NT2/D1 (cell line): ENCODE measurements around the gene TTC12.

Experiments used
- SUZ12 ChIP-seq: IDR thresholded peaks from 2 replicates; pipeline ENCODE4 v1.6.1; 2011; ENCODE audit not compliant: insufficient read length, insufficient read depth; ENCODE audit errors: extremely low read depth
- YY1 ChIP-seq: IDR thresholded peaks from 2 replicates; pipeline ENCODE4 v1.6.1; 2011; ENCODE audit not compliant: insufficient read length, insufficient read depth
- ZNF274 ChIP-seq: IDR thresholded peaks from 2 replicates; pipeline ENCODE4 v1.6.1; 2011; ENCODE audit warnings: mild to moderate bottlenecking, low read depth, low read length

- TF ChIP-seq SUZ12 (no peak), YY1 (no peak), ZNF274 (no peak)
Observed at GRCh38 chr11:113345978-113346377, 31.6 kb downstream of the TTC12 start.
